Esophagus muscularis mucosa (tissue), 3 donors: ENCODE measurements around the gene BAZ2B.

Experiments
- POLR2A ChIP-seq: fragments of 450-650 bp; IDR thresholded peaks from one replicate; pipeline ENCODE4 v1.6.1; 2017; ENCODE audit warnings: antibody characterized with exemption, moderate library complexity, mild to moderate bottlenecking, low read depth
- TF ChIP-seq, protein P1 (sequence below), 3 experiments: fragments of 200-600 bp in 2 of 3; fragments of 450-650 bp in 1 of 3; sonication (generic) in 2 of 3; IDR thresholded peaks; one replicate each; pipeline ENCODE4 v1.5.1; 2017 to 2019; ENCODE audit warnings: antibody characterized with exemption in 3 of 3, mild to moderate bottlenecking in 2 of 3, moderate library complexity in 1 of 3

DNA sequence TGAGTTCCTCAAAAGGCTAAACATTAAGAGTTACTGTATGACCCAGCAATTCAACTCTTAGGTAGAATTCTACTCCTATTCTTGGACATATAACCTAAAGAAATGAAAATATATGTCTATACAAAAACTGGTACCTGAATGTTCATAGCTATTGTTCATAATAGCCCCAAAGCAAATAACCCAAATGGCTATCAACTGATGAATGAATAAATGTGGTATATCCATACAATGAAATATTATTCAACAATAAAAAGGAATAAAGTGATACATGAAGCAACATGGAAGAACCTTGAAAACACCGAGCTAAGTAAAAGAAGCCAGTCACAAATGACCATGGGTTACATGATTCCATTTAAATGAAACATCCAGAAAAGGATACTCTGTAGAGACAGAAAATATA, 114.6 kb downstream of the BAZ2B start:
- TF ChIP-seq, protein P1, sequence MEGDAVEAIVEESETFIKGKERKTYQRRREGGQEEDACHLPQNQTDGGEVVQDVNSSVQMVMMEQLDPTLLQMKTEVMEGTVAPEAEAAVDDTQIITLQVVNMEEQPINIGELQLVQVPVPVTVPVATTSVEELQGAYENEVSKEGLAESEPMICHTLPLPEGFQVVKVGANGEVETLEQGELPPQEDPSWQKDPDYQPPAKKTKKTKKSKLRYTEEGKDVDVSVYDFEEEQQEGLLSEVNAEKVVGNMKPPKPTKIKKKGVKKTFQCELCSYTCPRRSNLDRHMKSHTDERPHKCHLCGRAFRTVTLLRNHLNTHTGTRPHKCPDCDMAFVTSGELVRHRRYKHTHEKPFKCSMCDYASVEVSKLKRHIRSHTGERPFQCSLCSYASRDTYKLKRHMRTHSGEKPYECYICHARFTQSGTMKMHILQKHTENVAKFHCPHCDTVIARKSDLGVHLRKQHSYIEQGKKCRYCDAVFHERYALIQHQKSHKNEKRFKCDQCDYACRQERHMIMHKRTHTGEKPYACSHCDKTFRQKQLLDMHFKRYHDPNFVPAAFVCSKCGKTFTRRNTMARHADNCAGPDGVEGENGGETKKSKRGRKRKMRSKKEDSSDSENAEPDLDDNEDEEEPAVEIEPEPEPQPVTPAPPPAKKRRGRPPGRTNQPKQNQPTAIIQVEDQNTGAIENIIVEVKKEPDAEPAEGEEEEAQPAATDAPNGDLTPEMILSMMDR (IDR thresholded peaks at IDR 0.05), result no peak
- TF ChIP-seq POLR2A, result no peak
